Spleen (tissue), 11 donors: ENCODE results near the gene TET3. TPM values are rescaled to one million over a fixed set of nuclear protein-coding genes. Genes with fewer than 3 reads are reported as not detected.

Experiments
- DNase-seq: peaks from one replicate; pipeline ENCODE4 v3.0.0-alpha.2; 2020
- H3K27ac ChIP-seq, 8 donors: fragments of 200-600 bp; sonication (generic) in 7 of 8; 1 replicate in 4 of 8; 2 replicates in 4 of 8; pipeline versions ENCODE4 v1.5.0 to v1.8.0; 2016 to 2021; ENCODE audit warnings: inconsistent platforms in 4 of 8, mild to moderate bottlenecking in 4 of 8, moderate library complexity in 1 of 8
- H3K27me3 ChIP-seq, 7 donors: fragments of 200-600 bp; sonication (generic) in 6 of 7; replicated peaks in 1 of 7; 1 replicate in 4 of 7; 2 replicates in 3 of 7; pipeline versions ENCODE4 v1.5.0 to v1.8.0; 2016 to 2021; ENCODE audit warnings: inconsistent platforms in 3 of 7, mild to moderate bottlenecking in 1 of 7
- H3K36me3 ChIP-seq, 6 donors: fragments of 200-600 bp; sonication (generic) in 5 of 6; 1 replicate in 4 of 6; 2 replicates in 2 of 6; pipeline versions ENCODE4 v1.5.0 to v1.8.0; 2016 to 2021; ENCODE audit warnings: inconsistent platforms in 2 of 6
- H3K4me1 ChIP-seq, 6 donors: fragments of 200-600 bp; sonication (generic) in 5 of 6; 1 replicate in 3 of 6; 2 replicates in 3 of 6; pipeline versions ENCODE4 v1.5.0 to v1.8.0; 2016 to 2021; ENCODE audit warnings: inconsistent platforms in 3 of 6
- H3K4me3 ChIP-seq, 8 donors: fragments of 200-600 bp; sonication (generic) in 7 of 8; 1 replicate in 4 of 8; 2 replicates in 4 of 8; pipeline versions ENCODE4 v1.5.0 to v1.8.0; 2016 to 2021; ENCODE audit warnings: inconsistent platforms in 4 of 8, mild to moderate bottlenecking in 4 of 8, moderate library complexity in 2 of 8
- H3K9me3 ChIP-seq, 8 donors: fragments of 200-600 bp; sonication (generic) in 7 of 8; 1 replicate in 4 of 8; 2 replicates in 4 of 8; pipeline versions ENCODE4 v1.5.0 to v1.8.0; 2016 to 2021; ENCODE audit warnings: inconsistent platforms in 4 of 8
- CTCF ChIP-seq, 11 experiments: fragments of 200-600 bp in 7 of 11; fragments of 450-650 bp in 4 of 11; sonication (generic) in 4 of 11; IDR thresholded peaks in 8 of 11; conservative IDR thresholded peaks in 3 of 11; 1 replicate in 7 of 11; 2 replicates in 4 of 11; pipeline versions ENCODE4 v1.4.0 to v1.8.0; 2016 to 2021; ENCODE audit warnings: antibody characterized with exemption in 11 of 11, inconsistent platforms in 4 of 11, mild to moderate bottlenecking in 1 of 11
- POLR2A ChIP-seq, 3 donors: fragments of 450-650 bp; IDR thresholded peaks; one replicate each; pipeline ENCODE4 v1.5.1; 2017; ENCODE audit warnings: antibody characterized with exemption in 3 of 3, mild to moderate bottlenecking in 1 of 3
- POLR2AphosphoS5 ChIP-seq, 3 donors: sonication (generic); formaldehyde crosslinking; IDR thresholded peaks; one replicate each; pipeline ENCODE4 v1.5.1; 2017; ENCODE audit warnings: antibody characterized with exemption in 3 of 3
- WGBS, 5 donors: extraction: QIAGEN DNeasy Blood & Tissue Kit in 3 of 5; methylation state at CpG; one replicate each; pipeline versions ENCODE4 v1.1.5 to v1.1.7; 2013 to 2018; 5-methylcytosine and 5-hydroxymethylcytosine counted together
- intact Hi-C: fragments of 100-400 bp; cut with DNase I; formaldehyde crosslinking; loops from one replicate; pipeline ENCODE4 v1.15.0; 2023; ENCODE audit warnings: low total_unique reads
- polyA plus RNA-seq, 3 donors: library from polyadenylated mRNA; stranded (reverse); fragments of 200-250 nt; gene quantifications; one replicate each; pipeline ENCODE4 v1.2.1, GENCODE V29; 2013
- total RNA-seq, 7 donors: library from RNA; depleted of rRNA in 3 of 7; stranded (reverse); fragments of >200 nt in 3 of 7; fragmentation: NEBNext Ultra II Directional in 4 of 7; extraction: Animal tissue kit (Norgen Biotek cat#: 25700) in 4 of 7; gene quantifications; one replicate each; pipeline versions ENCODE4 v1.1.0 to v1.2.1, GENCODE V29; 2016 to 2021
- donor health status: healthy with polysubstance abuse.
- donor health status: DM: no; HTN: no; CAD: no; lungs with moderate emphysema.
- donor health status: DM: no; HTN: no; CAD: no.
- donor health status: Bipolar disorder and iron deficiency.
- donor health status: healthy.
- donor health status: DM: no; HTN: no; CAD: no.
- donor health status: DM: yes; HTN: yes; CAD: no.

TET3 gene
- total and polyA plus RNA-seq, 10 donors: 1.6 to 27.6 (median 19.9) TPM

- H3K4me3 ChIP-seq: peak overlapping the region in 7 of 8 donors; percentile 9 to 75 (median 64)
- DNase-seq: peak; percentile 85
- intact Hi-C loops: no loop called here
- H3K9me3 ChIP-seq: peaks cover 0 to 6% (median 0%) of the 10 kb centered on the region in 8 donors
- WGBS, 5 donors: 38 to 49% (median 45%) methylated on average over 19 to 24 of the region's 24 CpGs
- peaks cover 37 to 86% (median 59%) of the 10 kb centered on the region in 6 donors for H3K4me1 ChIP-seq
- TF ChIP-seq CTCF (IDR thresholded peaks at IDR 0.05 in 8 of 11, conservative IDR thresholded peaks at IDR 0.05 in 3 of 11) (peak in 4 of 11 experiments; percentile 10 to 38 (median 28)), POLR2A (IDR thresholded peaks at IDR 0.05) (no peak), POLR2AphosphoS5 (IDR thresholded peaks at IDR 0.05) (peak in 2 of 3 donors; percentile 34 to 49)
- no peaks in the 10 kb centered on the region for H3K27me3 ChIP-seq
- peak overlapping the region in 3 of 8 donors; percentile 90 to 93 (median 92) for H3K27ac ChIP-seq
- peaks cover 0 to 52% (median 0%) of the 10 kb centered on the region in 6 donors for H3K36me3 ChIP-seq
Observed at GRCh38 chr2:73987109-73987947, 2.6 kb downstream of the TET3 start.

GRCh38 chr2:73987948-73988700 is 3.4 kb downstream of the TET3 start:
- 73 to 80% (median 78%) methylated on average over 9 to 10 of the region's 10 CpGs for WGBS, 5 donors
- TF ChIP-seq CTCF (IDR thresholded peaks at IDR 0.05 in 8 of 11, conservative IDR thresholded peaks at IDR 0.05 in 3 of 11) (no peak), POLR2A (IDR thresholded peaks at IDR 0.05) (no peak), POLR2AphosphoS5 (IDR thresholded peaks at IDR 0.05) (no peak)
- Histone ChIP-seq H3K27ac (peak overlapping the region in 3 of 8 donors; percentile 90 to 93 (median 92)), H3K4me1 (peaks cover 38 to 86% (median 59%) of the 10 kb centered on the region in 6 donors), H3K4me3 (peak overlapping the region in 6 of 8 donors; percentile 9 to 75 (median 66)), H3K27me3 (no peaks in the 10 kb centered on the region), H3K9me3 (peaks cover 0 to 6% (median 0%) of the 10 kb centered on the region in 8 donors), H3K36me3 (peaks cover 0 to 55% (median 0%) of the 10 kb centered on the region in 6 donors)
- intact Hi-C loops: no loop called here
- DNase-seq: no peak

- Histone ChIP-seq H3K4me3 (no peak overlapping the region), H3K9me3 (peaks cover 0 to 6% (median 0%) of the 10 kb centered on the region in 8 donors), H3K36me3 (peaks cover 0 to 55% (median 0%) of the 10 kb centered on the region in 6 donors), H3K4me1 (peaks cover 39 to 91% (median 56%) of the 10 kb centered on the region in 6 donors), H3K27ac (no peak overlapping the region), H3K27me3 (no peaks in the 10 kb centered on the region)
- DNase-seq: no peak
- WGBS, 5 donors: 94 to 100% (median 98%) methylated on average over 2 of the region's 2 CpGs
- TF ChIP-seq POLR2A (IDR thresholded peaks at IDR 0.05) (no peak), CTCF (IDR thresholded peaks at IDR 0.05 in 8 of 11, conservative IDR thresholded peaks at IDR 0.05 in 3 of 11) (no peak), POLR2AphosphoS5 (IDR thresholded peaks at IDR 0.05) (no peak)
- intact Hi-C loops: no loop called here
Observed at GRCh38 chr2:73989972-73990371, 5.3 kb downstream of the TET3 start.
